H9 (cell line): ENCODE measurements around the gene STX1A. TPM values are rescaled to one million over a fixed set of nuclear protein-coding genes. Genes with fewer than 3 reads are reported as not detected.

ENCODE experiments used
- DNase-seq: peaks from one replicate; pipeline ENCODE4 v3.0.0-alpha.2; 2017
- H2AFZ ChIP-seq: one replicate; pipeline ENCODE4 v1.6.1; 2013; ENCODE audit warnings: mild to moderate bottlenecking, low read length, control low read depth, moderate library complexity
- H2AK5ac ChIP-seq: 2 replicates; pipeline ENCODE4 v1.6.1; 2013; ENCODE audit warnings: low read length, control low read depth, mixed read lengths; ENCODE audit not compliant: insufficient read length
- H2BK120ac ChIP-seq: one replicate; pipeline ENCODE4 v1.6.1; 2013; ENCODE audit warnings: low read depth, mild to moderate bottlenecking, low read length, control low read depth, inconsistent platforms; ENCODE audit not compliant: poor library complexity, severe bottlenecking
- H2BK12ac ChIP-seq: 2 replicates; pipeline ENCODE4 v1.6.1; 2013; ENCODE audit warnings: low read length, control low read depth, mixed read lengths, low read depth; ENCODE audit not compliant: insufficient read length
- H2BK15ac ChIP-seq: 2 replicates; pipeline ENCODE4 v1.6.1; 2013; ENCODE audit warnings: low read depth, low read length, control low read depth
- H2BK20ac ChIP-seq: one replicate; pipeline ENCODE4 v1.6.1; 2013; ENCODE audit warnings: low read depth, mild to moderate bottlenecking, low read length, control low read depth, inconsistent platforms; ENCODE audit not compliant: poor library complexity, severe bottlenecking
- H2BK5ac ChIP-seq: 2 replicates; pipeline ENCODE4 v1.6.1; 2013; ENCODE audit warnings: low read length, control low read depth, mixed read lengths; ENCODE audit not compliant: insufficient read length
- H3K14ac ChIP-seq: 2 replicates; pipeline ENCODE4 v1.6.1; 2013; ENCODE audit warnings: low read length, control low read depth; ENCODE audit not compliant: insufficient read depth
- H3K18ac ChIP-seq: 2 replicates; pipeline ENCODE4 v1.6.1; 2013; ENCODE audit warnings: low read depth, mild to moderate bottlenecking, mixed read lengths, low read length, control low read depth; ENCODE audit not compliant: insufficient read length
- H3K23ac ChIP-seq: 2 replicates; pipeline ENCODE4 v1.6.1; 2013; ENCODE audit warnings: low read length, control low read depth, mixed read lengths, low read depth; ENCODE audit not compliant: insufficient read length
- H3K23me2 ChIP-seq: 2 replicates; pipeline ENCODE4 v1.6.1; 2013; ENCODE audit warnings: low read depth, mild to moderate bottlenecking, mixed read lengths, low read length, control low read depth; ENCODE audit not compliant: insufficient read length, poor library complexity, severe bottlenecking
- H3K27ac ChIP-seq: 2 replicates; pipeline ENCODE4 v1.5.1; 2013; ENCODE audit warnings: low read length, control low read depth, mixed read lengths, low read depth; ENCODE audit not compliant: insufficient read length
- H3K27me3 ChIP-seq: 2 replicates; pipeline ENCODE4 v1.6.1; 2013; ENCODE audit warnings: low read length, control low read depth, inconsistent platforms; ENCODE audit not compliant: insufficient read depth
- H3K4ac ChIP-seq: 2 replicates; pipeline ENCODE4 v1.6.1; 2013; ENCODE audit warnings: low read depth, mild to moderate bottlenecking, control low read depth, inconsistent platforms, low read length, moderate library complexity
- H3K4me1 ChIP-seq: 2 replicates; pipeline ENCODE4 v1.6.1; 2013; ENCODE audit warnings: low read length, control low read depth, inconsistent platforms; ENCODE audit not compliant: insufficient read depth
- H3K4me2 ChIP-seq: 2 replicates; pipeline ENCODE4 v1.6.1; 2013; ENCODE audit warnings: low read length, control low read depth, mixed read lengths; ENCODE audit not compliant: insufficient read length, insufficient read depth
- H3K56ac ChIP-seq: 2 replicates; pipeline ENCODE4 v1.6.1; 2013; ENCODE audit warnings: low read depth, mild to moderate bottlenecking, mixed read lengths, low read length, control low read depth; ENCODE audit not compliant: insufficient read length
- H3K79me1 ChIP-seq: 2 replicates; pipeline ENCODE4 v1.6.1; 2013; ENCODE audit warnings: low read depth, mild to moderate bottlenecking, moderate library complexity, low read length, control low read depth, inconsistent platforms; ENCODE audit not compliant: insufficient read depth, poor library complexity, severe bottlenecking
- H3K79me2 ChIP-seq: 2 replicates; pipeline ENCODE4 v1.6.1; 2013; ENCODE audit warnings: low read length, control low read depth, inconsistent platforms; ENCODE audit not compliant: insufficient read depth
- H3K9ac ChIP-seq: 2 replicates; pipeline ENCODE4 v1.6.1; 2013; ENCODE audit warnings: low read length, control low read depth, mixed read lengths; ENCODE audit not compliant: insufficient read length; ENCODE audit errors: extremely low read depth
- H3K9me3 ChIP-seq: one replicate; pipeline ENCODE4 v1.6.1; 2013; ENCODE audit warnings: low read depth, low read length, inconsistent platforms; ENCODE audit not compliant: control insufficient read depth
- H3T11ph ChIP-seq: one replicate; pipeline ENCODE4 v1.6.1; 2013; ENCODE audit warnings: mild to moderate bottlenecking, low read length, control low read depth, inconsistent platforms
- H4K20me1 ChIP-seq: one replicate; pipeline ENCODE4 v1.6.1; 2013; ENCODE audit not compliant: control insufficient read depth, insufficient read length, insufficient read depth
- H4K5ac ChIP-seq: 2 replicates; pipeline ENCODE4 v1.6.1; 2013; ENCODE audit warnings: low read depth, mild to moderate bottlenecking, mixed read lengths, low read length, control low read depth; ENCODE audit not compliant: insufficient read length
- H4K8ac ChIP-seq: replicated peaks from 2 replicates; pipeline ENCODE4 v1.6.1; 2013; ENCODE audit warnings: low read length, control low read depth, mixed read lengths, low read depth; ENCODE audit not compliant: insufficient read length
- H4K91ac ChIP-seq: 2 replicates; pipeline ENCODE4 v1.6.1; 2013; ENCODE audit warnings: low read depth, mild to moderate bottlenecking, moderate library complexity, mixed read lengths, low read length, control low read depth; ENCODE audit not compliant: insufficient read length
- H3K27ac Mint-ChIP-seq, 3 experiments: 2 replicates in 2 of 3; 3 replicates in 1 of 3; pipeline ENCODE4 v1.8.0; 2020 to 2021; ENCODE audit warnings: mixed read lengths in 3 of 3, mild to moderate bottlenecking in 1 of 3, moderate library complexity in 1 of 3
- H3K27me3 Mint-ChIP-seq: 2 replicates; pipeline ENCODE4 v1.8.0; 2021; ENCODE audit warnings: low read depth, mild to moderate bottlenecking, moderate library complexity, mixed read lengths
- H3K36me3 Mint-ChIP-seq, 3 experiments: 2 replicates in 2 of 3; 3 replicates in 1 of 3; pipeline ENCODE4 v1.8.0; 2020 to 2021; ENCODE audit warnings: low read depth in 3 of 3, mixed read lengths in 3 of 3; ENCODE audit not compliant: insufficient read depth in 1 of 3
- H3K4me1 Mint-ChIP-seq, 2 experiments: 2 replicates each; pipeline ENCODE4 v1.8.0; 2020; ENCODE audit warnings: mixed read lengths in 2 of 2
- H3K4me3 Mint-ChIP-seq, 2 experiments: 2 replicates in 1 of 2; 3 replicates in 1 of 2; pipeline ENCODE4 v1.8.0; 2020 to 2021; ENCODE audit warnings: mild to moderate bottlenecking in 2 of 2, mixed read lengths in 2 of 2, moderate library complexity in 1 of 2
- H3K9me3 Mint-ChIP-seq, 2 experiments: 2 replicates in 1 of 2; 3 replicates in 1 of 2; pipeline ENCODE4 v1.8.0; 2020; ENCODE audit warnings: mild to moderate bottlenecking in 2 of 2, mixed read lengths in 2 of 2, moderate library complexity in 1 of 2
- WGBS: extraction: QIAGEN DNeasy Blood & Tissue Kit; methylation state at CpG from one replicate; pipeline ENCODE4 v1.1.7; 2013; ENCODE audit warnings: missing lambda C conversion rate, low lambda C conversion rate, mixed read lengths; ENCODE audit not compliant: insufficient read length; ENCODE audit errors: extremely low coverage; 5-methylcytosine and 5-hydroxymethylcytosine counted together
- total RNA-seq: library from RNA; stranded (reverse); gene quantifications from 2 replicates; pipeline ENCODE4 v1.2.1, GENCODE V29; 2021
- TF ChIP-seq, protein P1 (sequence below): fragments of 200-600 bp; sonication (generic); conservative IDR thresholded peaks from 3 replicates; pipeline ENCODE4 v1.8.0; 2021; ENCODE audit warnings: antibody characterized with exemption, mild to moderate bottlenecking

STX1A gene
- total RNA-seq, 1 experiment from 2014 or later = 10.1 TPM

DNA sequence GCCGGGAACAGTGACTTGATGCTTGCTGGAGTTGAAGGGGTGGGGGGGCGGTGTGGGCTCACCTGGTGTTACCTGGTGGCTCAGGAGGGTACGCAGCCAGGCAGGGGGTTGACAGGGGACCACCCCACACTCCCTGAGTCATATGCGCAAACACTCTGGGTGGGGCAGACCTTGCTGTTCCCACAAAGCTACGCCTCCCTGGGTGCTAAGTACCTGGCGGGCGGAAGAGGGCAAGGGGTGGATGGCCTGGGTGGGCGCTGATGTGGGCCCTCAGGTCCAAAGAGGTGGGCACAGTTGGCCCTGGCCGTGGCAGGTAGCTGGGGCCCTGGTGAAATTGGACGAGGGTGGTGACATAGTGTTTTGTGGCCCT, 13.9 kb downstream of the STX1A start:
- Histone ChIP-seq H3K4ac (no peak overlapping the region), H3T11ph (no peak overlapping the region), H3K27me3 (no peaks in the 10 kb centered on the region), H4K8ac (no peak overlapping the region), H2BK120ac (no peak overlapping the region), H2AFZ (no peak overlapping the region), H3K9me3 (no peaks in the 10 kb centered on the region), H3K4me1 (no peaks in the 10 kb centered on the region; the same call in 1 of the 2 replicates), H4K20me1 (no peaks in the 10 kb centered on the region), H2AK5ac (no peak overlapping the region), H4K91ac (no peak overlapping the region), H3K23me2 (peaks cover 2% of the 10 kb centered on the region), H3K9ac (no peak overlapping the region), H3K79me2 (no peaks in the 10 kb centered on the region), H3K4me2 (no peak overlapping the region), H2BK12ac (no peak overlapping the region), H3K14ac (no peak overlapping the region), H3K23ac (no peak overlapping the region), H3K56ac (no peak overlapping the region), H3K27ac (no peak overlapping the region), H4K5ac (no peak overlapping the region), H2BK5ac (no peak overlapping the region), H2BK20ac (no peak overlapping the region), H3K18ac (no peak overlapping the region), H3K79me1 (no peaks in the 10 kb centered on the region), H2BK15ac (no peak overlapping the region)
- Mint-ChIP-seq H3K27ac (no peak overlapping the region), H3K4me3 (no peak overlapping the region), H3K9me3 (no peaks in the 10 kb centered on the region), H3K36me3 (peaks cover 9 to 18% (median 17%) of the 10 kb centered on the region in 3 experiments; a peak in 6 of 7 replicates), H3K27me3 (peaks cover 2% of the 10 kb centered on the region), H3K4me1 (peaks cover 9 to 38% of the 10 kb centered on the region in 2 experiments)
- TF ChIP-seq, protein P1, sequence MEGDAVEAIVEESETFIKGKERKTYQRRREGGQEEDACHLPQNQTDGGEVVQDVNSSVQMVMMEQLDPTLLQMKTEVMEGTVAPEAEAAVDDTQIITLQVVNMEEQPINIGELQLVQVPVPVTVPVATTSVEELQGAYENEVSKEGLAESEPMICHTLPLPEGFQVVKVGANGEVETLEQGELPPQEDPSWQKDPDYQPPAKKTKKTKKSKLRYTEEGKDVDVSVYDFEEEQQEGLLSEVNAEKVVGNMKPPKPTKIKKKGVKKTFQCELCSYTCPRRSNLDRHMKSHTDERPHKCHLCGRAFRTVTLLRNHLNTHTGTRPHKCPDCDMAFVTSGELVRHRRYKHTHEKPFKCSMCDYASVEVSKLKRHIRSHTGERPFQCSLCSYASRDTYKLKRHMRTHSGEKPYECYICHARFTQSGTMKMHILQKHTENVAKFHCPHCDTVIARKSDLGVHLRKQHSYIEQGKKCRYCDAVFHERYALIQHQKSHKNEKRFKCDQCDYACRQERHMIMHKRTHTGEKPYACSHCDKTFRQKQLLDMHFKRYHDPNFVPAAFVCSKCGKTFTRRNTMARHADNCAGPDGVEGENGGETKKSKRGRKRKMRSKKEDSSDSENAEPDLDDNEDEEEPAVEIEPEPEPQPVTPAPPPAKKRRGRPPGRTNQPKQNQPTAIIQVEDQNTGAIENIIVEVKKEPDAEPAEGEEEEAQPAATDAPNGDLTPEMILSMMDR = no peak
- WGBS = no CpG with 5 or more reads among the region's 10 CpGs
- no peak for DNase-seq
